SH-SY5Y (cell line): ENCODE measurements around the gene ARHGAP33.

Source experiments
- GATA2 ChIP-seq: IDR thresholded peaks from 2 replicates; pipeline ENCODE4 v1.6.1; 2011; ENCODE audit warnings: mild to moderate bottlenecking, low read depth, low read length
- GATA3 ChIP-seq: IDR thresholded peaks from 2 replicates; pipeline ENCODE4 v1.6.1; 2011; ENCODE audit warnings: low read depth, mild to moderate bottlenecking, low read length, moderate library complexity

DNA sequence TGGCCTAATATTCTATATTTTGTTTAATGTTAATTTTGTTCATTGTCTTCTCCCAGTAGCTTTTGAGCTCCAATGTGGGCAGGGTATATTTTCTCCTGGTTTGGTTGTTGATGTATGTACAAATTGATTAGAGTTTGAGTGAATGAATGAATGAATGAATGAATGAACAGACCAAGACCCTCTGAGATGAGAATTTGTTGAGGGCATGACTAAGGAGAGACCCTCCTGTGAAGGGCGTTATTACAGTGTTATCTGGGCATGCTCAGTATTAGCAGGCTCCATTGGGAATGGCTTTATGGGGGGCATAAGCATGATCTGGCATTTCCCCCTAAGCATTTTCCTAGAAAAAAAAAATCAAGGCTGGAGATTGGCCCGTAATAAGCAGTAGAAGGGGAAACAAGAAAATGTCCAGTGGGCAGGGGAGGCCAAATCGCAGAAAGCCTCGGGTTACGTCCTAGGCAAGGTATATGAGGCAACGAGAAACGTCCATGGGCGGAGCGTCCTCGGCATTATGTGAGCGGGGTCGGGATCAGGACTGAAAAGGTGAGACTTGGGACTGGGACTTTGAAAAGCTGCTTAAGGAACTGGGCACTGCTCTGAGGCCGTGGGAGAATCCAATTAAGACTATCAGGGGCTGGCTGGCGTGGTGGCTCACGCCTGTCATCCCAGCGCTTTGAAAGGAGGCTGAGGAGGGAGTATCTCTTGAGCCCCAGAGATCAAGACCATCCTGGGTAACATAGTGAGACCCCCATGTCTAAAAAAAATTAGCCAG, 904 bp upstream of the ARHGAP33 start:
- TF ChIP-seq GATA2 (no peak), GATA3 (no peak)
